Endothelial cell of umbilical vein (primary cell): ENCODE data around the gene MCC.

Experiments
- CTCF ChIP-seq, 2 donors: IDR thresholded peaks; 1 replicate in 1 of 2; 2 replicates in 1 of 2; pipeline ENCODE4 v1.5.1; 2011; ENCODE audit warnings: low read length in 2 of 2, mild to moderate bottlenecking in 2 of 2, moderate library complexity in 2 of 2, control low read depth in 1 of 2, inconsistent platforms in 1 of 2, low read depth in 1 of 2; ENCODE audit not compliant: insufficient read depth in 1 of 2; ENCODE audit errors: extremely low read depth in 1 of 2
- EZH2 ChIP-seq: IDR thresholded peaks from 2 replicates; pipeline ENCODE4 v1.6.1; 2012; ENCODE audit warnings: borderline replicate concordance, low read depth, mild to moderate bottlenecking, moderate library complexity, low read length, inconsistent platforms; ENCODE audit not compliant: severe bottlenecking
- JUN ChIP-seq: IDR thresholded peaks from 2 replicates; pipeline ENCODE4 v1.6.1; 2011; ENCODE audit warnings: borderline replicate concordance, low read depth; ENCODE audit not compliant: insufficient read length, insufficient read depth
- MAX ChIP-seq: IDR thresholded peaks from 2 replicates; pipeline ENCODE4 v1.6.1; 2011; ENCODE audit not compliant: insufficient read depth, insufficient read length
- MYC ChIP-seq: IDR thresholded peaks from one replicate; pipeline ENCODE4 v1.6.1; 2011; ENCODE audit warnings: mild to moderate bottlenecking, low read depth, low read length
- POLR2A ChIP-seq: IDR thresholded peaks from 2 replicates; pipeline ENCODE4 v1.6.1; 2012; ENCODE audit warnings: low read depth, mild to moderate bottlenecking, control low read depth, low read length
- POLR2AphosphoS5 ChIP-seq: IDR thresholded peaks from 2 replicates; pipeline ENCODE4 v1.6.1; 2012; ENCODE audit warnings: low read depth, mild to moderate bottlenecking, control low read depth, low read length, moderate library complexity; ENCODE audit not compliant: insufficient read depth

- TF ChIP-seq POLR2AphosphoS5 (no peak), CTCF (IDR thresholded peaks at IDR 0.05; ENCODE audit: extremely low read depth in 1 of 2, insufficient read depth in 1 of 2, low read depth in 1 of 2, low read length in 2 of 2) (no peak), POLR2A (no peak), EZH2 (no peak), MYC (no peak), JUN (no peak), MAX (no peak)
Measured at GRCh38 chr5:113056988-113057387, 431.3 kb downstream of the MCC start.
